CD14-positive monocyte (primary cell): ENCODE data around the gene SPPL2C. TPM values are rescaled to one million over a fixed set of nuclear protein-coding genes. Genes with fewer than 3 reads are reported as not detected.

Source experiments
- DNase-seq, 3 donors: peaks; one replicate each; pipeline ENCODE4 v3.0.0-alpha.2; 2011 to 2022
- H2AFZ ChIP-seq: 2 replicates; pipeline ENCODE4 v1.6.0; 2012; ENCODE audit warnings: mild to moderate bottlenecking, low read depth, low read length, inconsistent platforms; ENCODE audit not compliant: insufficient read depth, poor library complexity, severe bottlenecking
- H3K27ac ChIP-seq, 2 donors: 1 replicate in 1 of 2; 2 replicates in 1 of 2; pipeline ENCODE4 v1.5.1; 2012 to 2013; ENCODE audit warnings: low read length in 2 of 2, control low read depth in 1 of 2, inconsistent platforms in 1 of 2, low read depth in 1 of 2, mild to moderate bottlenecking in 1 of 2
- H3K27me3 ChIP-seq, 2 donors: one replicate each; pipeline versions ENCODE4 v1.6.0 to v1.6.1; 2011 to 2013; ENCODE audit warnings: low read length in 2 of 2; ENCODE audit not compliant: control insufficient read depth in 2 of 2, insufficient read depth in 2 of 2
- H3K36me3 ChIP-seq, 2 donors: replicated peaks in 1 of 2; 1 replicate in 1 of 2; 2 replicates in 1 of 2; pipeline versions ENCODE4 v1.5.1 to v1.6.1; 2012 to 2013; ENCODE audit warnings: low read length in 2 of 2, control low read depth in 1 of 2, inconsistent platforms in 1 of 2, mild to moderate bottlenecking in 1 of 2; ENCODE audit not compliant: insufficient read depth in 2 of 2, control insufficient read depth in 1 of 2
- H3K4me1 ChIP-seq, 2 donors: 1 replicate in 1 of 2; 2 replicates in 1 of 2; pipeline versions ENCODE4 v1.5.1 to v1.6.1; 2012 to 2013; ENCODE audit warnings: low read length in 2 of 2, control low read depth in 1 of 2, inconsistent platforms in 1 of 2, mild to moderate bottlenecking in 1 of 2, moderate library complexity in 1 of 2; ENCODE audit not compliant: insufficient read depth in 2 of 2, control insufficient read depth in 1 of 2
- H3K4me2 ChIP-seq: replicated peaks from 2 replicates; pipeline ENCODE3; 2012; ENCODE audit warnings: low read length, moderate library complexity, mild to moderate bottlenecking; ENCODE audit not compliant: poor library complexity, severe bottlenecking; ENCODE audit errors: extremely low read depth
- H3K4me3 ChIP-seq, 3 experiments: fragments of 200-600 bp in 1 of 3; sonication (generic) in 1 of 3; replicated peaks in 1 of 3; 1 replicate in 2 of 3; 2 replicates in 1 of 3; pipeline ENCODE4 v1.5.1; 2011 to 2013; ENCODE audit warnings: low read length in 3 of 3, mild to moderate bottlenecking in 3 of 3, control low read depth in 2 of 3, low read depth in 2 of 3, inconsistent platforms in 1 of 3, moderate library complexity in 1 of 3
- H3K79me2 ChIP-seq: 2 replicates; pipeline ENCODE4 v1.6.0; 2012; ENCODE audit warnings: mild to moderate bottlenecking, control low read depth, inconsistent platforms, low read length, moderate library complexity; ENCODE audit not compliant: insufficient read depth
- H3K9ac ChIP-seq: 2 replicates; pipeline ENCODE4 v1.6.0; 2017; ENCODE audit warnings: low read length, mild to moderate bottlenecking; ENCODE audit not compliant: insufficient read depth, poor library complexity, severe bottlenecking
- H3K9me3 ChIP-seq, 2 donors: replicated peaks in 1 of 2; 1 replicate in 1 of 2; 2 replicates in 1 of 2; pipeline versions ENCODE4 v1.5.1 to v1.6.1; 2012 to 2013; ENCODE audit warnings: low read length in 2 of 2, control low read depth in 1 of 2; ENCODE audit not compliant: control insufficient read depth in 1 of 2, insufficient read depth in 1 of 2
- H4K20me1 ChIP-seq: 2 replicates; pipeline ENCODE4 v1.6.0; 2012; ENCODE audit warnings: mild to moderate bottlenecking, low read length, control low read depth, moderate library complexity; ENCODE audit not compliant: insufficient read depth
- H3K27ac Mint-ChIP-seq, 7 donors: one replicate each; pipeline ENCODE4 v1.8.0; 2020; ENCODE audit warnings: mild to moderate bottlenecking in 7 of 7, mixed read lengths in 7 of 7, moderate library complexity in 6 of 7, inconsistent platforms in 2 of 7
- H3K27me3 Mint-ChIP-seq, 3 donors: one replicate each; pipeline ENCODE4 v1.8.0; 2021 to 2022; ENCODE audit warnings: low read depth in 3 of 3, mild to moderate bottlenecking in 3 of 3, mixed read lengths in 3 of 3, moderate library complexity in 3 of 3, inconsistent platforms in 1 of 3
- H3K36me3 Mint-ChIP-seq, 2 donors: one replicate each; pipeline ENCODE4 v1.8.0; 2020; ENCODE audit warnings: mixed read lengths in 2 of 2, inconsistent platforms in 1 of 2, mild to moderate bottlenecking in 1 of 2
- H3K4me1 Mint-ChIP-seq: one replicate; pipeline ENCODE4 v1.8.0; 2020; ENCODE audit warnings: mild to moderate bottlenecking, mixed read lengths
- H3K4me3 Mint-ChIP-seq, 2 donors: one replicate each; pipeline ENCODE4 v1.8.0; 2020; ENCODE audit warnings: mild to moderate bottlenecking in 2 of 2, mixed read lengths in 2 of 2, moderate library complexity in 1 of 2
- H3K9me3 Mint-ChIP-seq, 7 donors: one replicate each; pipeline ENCODE4 v1.8.0; 2020 to 2022; ENCODE audit warnings: mixed read lengths in 7 of 7, mild to moderate bottlenecking in 6 of 7, moderate library complexity in 6 of 7, inconsistent platforms in 2 of 7
- CTCF ChIP-seq: fragments of 200-600 bp; IDR thresholded peaks from one replicate; pipeline ENCODE4 v1.8.0; 2022; ENCODE audit warnings: antibody characterized with exemption, mild to moderate bottlenecking
- WGBS: methylation state at CpG from one replicate; pipeline ENCODE4 v1.1.5; 2013; ENCODE audit warnings: missing lambda C conversion rate; ENCODE audit not compliant: insufficient coverage; 5-methylcytosine and 5-hydroxymethylcytosine counted together
- intact Hi-C, 2 donors: fragments of 100-400 bp; cut with micrococcal nuclease; formaldehyde crosslinking; loops; one replicate each; pipeline versions ENCODE4 v1.15.0 to v1.15.1; 2023
- polyA plus RNA-seq, 3 donors: library from polyadenylated mRNA; depleted of rRNA in 1 of 3; unstranded in 2 of 3; stranded (reverse) in 1 of 3; fragments of 300-500 nt in 2 of 3; fragments of >200 nt in 1 of 3; fragmentation: Illumina TruSeq in 2 of 3; gene quantifications; 1 replicate in 2 of 3; 2 replicates in 1 of 3; pipeline ENCODE4 v1.2.3, GENCODE V29; 2012 to 2021

SPPL2C gene
- polyA plus RNA-seq, 3 donors, result not detected

GRCh38 chr17:45867702-45868101, 23.0 kb downstream of the SPPL2C start:
- Mint-ChIP-seq H3K27ac (peak overlapping the region in 2 of 7 donors; percentile 3 to 12), H3K9me3 (peaks cover 0 to 14% (median 6%) of the 10 kb centered on the region in 7 donors), H3K4me3 (no peak overlapping the region), H3K36me3 (no peaks in the 10 kb centered on the region), H3K27me3 (peaks cover 16 to 18% (median 16%) of the 10 kb centered on the region in 3 donors), H3K4me1 (peaks cover 7% of the 10 kb centered on the region)
- no peak overlapping the region for H3K27ac ChIP-seq
- no peaks in the 10 kb centered on the region for H3K79me2 ChIP-seq
- no peak overlapping the region for H2AFZ ChIP-seq
- intact Hi-C loops, result no loop called here
- no peaks in the 10 kb centered on the region for H4K20me1 ChIP-seq
- no peaks in the 10 kb centered on the region for H3K4me1 ChIP-seq
- TF ChIP-seq CTCF, result no peak
- H3K9me3 ChIP-seq, result no peaks in the 10 kb centered on the region
- peaks cover 0 to 7% of the 10 kb centered on the region in 2 donors for H3K27me3 ChIP-seq
- 77% methylated on average over 7 of the region's 8 CpGs for WGBS
- no peak overlapping the region for H3K4me3 ChIP-seq
- no peak overlapping the region for H3K9ac ChIP-seq
- no peak overlapping the region for H3K4me2 ChIP-seq
- DNase-seq, result no peak
- no peaks in the 10 kb centered on the region for H3K36me3 ChIP-seq

- Histone ChIP-seq H3K27ac (no peak overlapping the region), H4K20me1 (no peaks in the 10 kb centered on the region), H3K27me3 (peaks cover 0 to 7% of the 10 kb centered on the region in 2 donors), H3K79me2 (no peaks in the 10 kb centered on the region), H3K4me2 (no peak overlapping the region), H3K9ac (no peak overlapping the region), H3K4me3 (no peak overlapping the region), H3K4me1 (no peaks in the 10 kb centered on the region), H2AFZ (no peak overlapping the region), H3K9me3 (no peaks in the 10 kb centered on the region), H3K36me3 (no peaks in the 10 kb centered on the region)
- DNase-seq, result no peak
- H3K4me1 Mint-ChIP-seq, result peaks cover 7% of the 10 kb centered on the region
- WGBS, result 71% methylated on average over 3 of the region's 5 CpGs
- peaks cover 0 to 12% (median 6%) of the 10 kb centered on the region in 7 donors for H3K9me3 Mint-ChIP-seq
- H3K27me3 Mint-ChIP-seq, result peaks cover 13 to 19% (median 16%) of the 10 kb centered on the region in 3 donors
- H3K27ac Mint-ChIP-seq, result no peak overlapping the region
- no peak overlapping the region for H3K4me3 Mint-ChIP-seq
- intact Hi-C loops, result no loop called here
- no peaks in the 10 kb centered on the region for H3K36me3 Mint-ChIP-seq
- no peak for TF ChIP-seq CTCF
These were observed 23.6 kb downstream of the SPPL2C start for GRCh38 chr17:45868276-45868675.
